ENCODE measurements around the gene HSPE1.
A peak's percentile ranks its signal among the peaks of the same experiment; 100 is the strongest.

HSPE1 gene

GRCh38 chr2:197453123-197453913 lies 46.9 kb upstream of the HSPE1 start, which contains the start of gene COQ10B:
COQ10B (plus strand) TSS chr2:197453552; CDS start chr2:197453561, 9 bp downstream.
- Histone ChIP-seq H3K27ac (replicated peaks) (peak within 1 kb of the TSS; percentile 88), H3K27me3 (ENCODE audit: insufficient read depth, poor library complexity, severe bottlenecking) (no peaks in the 10 kb centered on the region), H3K4me3 (replicated peaks; ENCODE audit: insufficient read depth, low read length) (peak within 1 kb of the TSS; percentile 59)
- TF ChIP-seq SPI1 (IDR thresholded peaks at IDR 0.05; ENCODE audit: borderline replicate concordance, low read depth) (no peak), GABPA (IDR thresholded peaks at IDR 0.05; ENCODE audit: low read depth) (peak; percentile 77), REST (IDR thresholded peaks at IDR 0.05; ENCODE audit: insufficient replicate concordance, low read depth) (peak; percentile 47), POLR2AphosphoS5 (IDR thresholded peaks at IDR 0.05; ENCODE audit: low read depth) (peak; percentile 71)
- DNase-seq (ENCODE audit: low read depth in 1 of 2, low spot score in 1 of 2) = peak; percentile 100

- H3K27me3 ChIP-seq (ENCODE audit: insufficient read depth, poor library complexity, severe bottlenecking) = no peaks in the 10 kb centered on the region
- TF ChIP-seq REST (IDR thresholded peaks at IDR 0.05; ENCODE audit: insufficient replicate concordance, low read depth) (no peak), SPI1 (IDR thresholded peaks at IDR 0.05; ENCODE audit: borderline replicate concordance, low read depth) (no peak), CTCF (IDR thresholded peaks at IDR 0.05; ENCODE audit: insufficient read depth, low read length) (no peak), GABPA (IDR thresholded peaks at IDR 0.05; ENCODE audit: low read depth) (no peak), POLR2AphosphoS5 (IDR thresholded peaks at IDR 0.05; ENCODE audit: low read depth) (no peak)
- peak in 1 of 2 experiments; percentile 58 for DNase-seq (ENCODE audit: low read depth in 1 of 2, low spot score in 1 of 2)
- peak overlapping the region; percentile 88 for H3K27ac ChIP-seq (replicated peaks)
- H3K4me3 ChIP-seq (replicated peaks; ENCODE audit: insufficient read depth, low read length) = peak overlapping the region; percentile 59
Observed at GRCh38 chr2:197453914-197454398, 46.2 kb upstream of the HSPE1 start.

GRCh38 chr2:197454923-197455322 lies 45.3 kb upstream of the HSPE1 start:
- DNase-seq (ENCODE audit: low read depth in 1 of 2, low spot score in 1 of 2) = no peak
- no peak overlapping the region for H3K27ac ChIP-seq (replicated peaks)
- TF ChIP-seq REST (IDR thresholded peaks at IDR 0.05; ENCODE audit: insufficient replicate concordance, low read depth) = no peak
- no peak for TF ChIP-seq CTCF (IDR thresholded peaks at IDR 0.05; ENCODE audit: insufficient read depth, low read length)
- H3K4me3 ChIP-seq (replicated peaks; ENCODE audit: insufficient read depth, low read length) = peak overlapping the region; percentile 59
- H3K27me3 ChIP-seq (ENCODE audit: insufficient read depth, poor library complexity, severe bottlenecking) = no peaks in the 10 kb centered on the region
